Bronchial epithelial cell (primary cell): ENCODE data around the gene GRIFIN. TPM values are rescaled to one million over a fixed set of nuclear protein-coding genes. Genes with fewer than 3 reads are reported as not detected.

Experiments
- DNase-seq: peaks from one replicate; pipeline ENCODE4 v3.0.0-alpha.2; 2010; ENCODE audit warnings: low read depth
- FAIRE-seq: peaks from 2 replicates; lab custom pipeline; 2011; peaks lifted over from hg19 to GRCh38; lab: Jason Lieb, UNC
- H3K27me3 ChIP-seq: 2 replicates; pipeline ENCODE4 v1.5.1; 2011; ENCODE audit warnings: low read length; ENCODE audit not compliant: control insufficient read depth, insufficient read depth
- H3K36me3 ChIP-seq: 2 replicates; pipeline ENCODE4 v1.5.1; 2011; ENCODE audit warnings: low read length; ENCODE audit not compliant: control insufficient read depth, insufficient read depth
- H3K4me3 ChIP-seq: 2 replicates; pipeline ENCODE4 v1.5.1; 2011; ENCODE audit warnings: mild to moderate bottlenecking, low read depth, low read length, control low read depth
- CTCF ChIP-seq: IDR thresholded peaks from 2 replicates; pipeline ENCODE4 v1.5.1; 2011; ENCODE audit warnings: mild to moderate bottlenecking, moderate library complexity, low read length, control low read depth, inconsistent platforms; ENCODE audit not compliant: insufficient read depth, severe bottlenecking
- total RNA-seq: library from RNA; depleted of rRNA; stranded (reverse); fragments of >200 nt; gene quantifications from 2 replicates; pipeline ENCODE4 v1.2.1, GENCODE V29; 2014

Gene GRIFIN
- not detected in 2 replicates for total RNA-seq

- no peak for FAIRE-seq
- DNase-seq, result no peak
- no peak for TF ChIP-seq CTCF
- no peaks in the 10 kb centered on the region for H3K36me3 ChIP-seq
- H3K27me3 ChIP-seq, result peaks cover 14% of the 10 kb centered on the region
- no peak within 1 kb of the TSS for H3K4me3 ChIP-seq
Measured at GRCh38 chr7:2476298-2476697, at the start of gene GRIFIN. GRIFIN (minus strand) TSS chr7:2476398; CDS start chr7:2476383, 15 bp downstream.

- H3K36me3 ChIP-seq, result peaks cover 8% of the 10 kb centered on the region
- no peak for TF ChIP-seq CTCF
- no peaks in the 10 kb centered on the region for H3K27me3 ChIP-seq
- H3K4me3 ChIP-seq, result no peak overlapping the region
- DNase-seq (no peak), FAIRE-seq (no peak)
Measured at GRCh38 chr7:2524808-2525657, 48.8 kb upstream of the GRIFIN start.

- FAIRE-seq (no peak), DNase-seq (peak; percentile 58)
- Histone ChIP-seq H3K4me3 (peak overlapping the region; percentile 7), H3K36me3 (peaks cover 8% of the 10 kb centered on the region), H3K27me3 (no peaks in the 10 kb centered on the region)
- no peak for TF ChIP-seq CTCF
Measured at GRCh38 chr7:2523941-2524807, 48.0 kb upstream of the GRIFIN start.

- no peak for FAIRE-seq
- DNase-seq, result peak; percentile 71
- peak overlapping the region; percentile 7 for H3K4me3 ChIP-seq
- peaks cover 1% of the 10 kb centered on the region for H3K27me3 ChIP-seq
- peaks cover 8% of the 10 kb centered on the region for H3K36me3 ChIP-seq
- no peak for TF ChIP-seq CTCF
Measured at GRCh38 chr7:2523461-2523936, 47.3 kb upstream of the GRIFIN start.

GRCh38 chr7:2522780-2523433 lies 46.7 kb upstream of the GRIFIN start:
- Histone ChIP-seq H3K4me3 (no peak overlapping the region), H3K36me3 (peaks cover 8% of the 10 kb centered on the region), H3K27me3 (peaks cover 1% of the 10 kb centered on the region)
- DNase-seq (peak; percentile 96), FAIRE-seq (peak; percentile 28)
- no peak for TF ChIP-seq CTCF
